Progenitor cell of endocrine pancreas (in vitro differentiated cells): ENCODE results near the gene SLC8B1. TPM values are rescaled to one million over a fixed set of nuclear protein-coding genes. Genes with fewer than 3 reads are reported as not detected.

Experiments used
- DNase-seq: peaks from one replicate; pipeline ENCODE4 v3.0.0; 2021; ENCODE audit warnings: low spot score; ENCODE audit not compliant: unreplicated experiment
- H3K27ac Mint-ChIP-seq: 2 replicates; pipeline ENCODE4 v1.8.0; 2021; ENCODE audit warnings: mild to moderate bottlenecking, moderate library complexity, mixed read lengths
- H3K27me3 Mint-ChIP-seq: 2 replicates; pipeline ENCODE4 v1.8.0; 2021; ENCODE audit warnings: mixed read lengths
- H3K36me3 Mint-ChIP-seq: 2 replicates; pipeline ENCODE4 v1.8.0; 2022; ENCODE audit warnings: mixed read lengths; ENCODE audit not compliant: insufficient read depth
- H3K4me1 Mint-ChIP-seq: 2 replicates; pipeline ENCODE4 v1.8.0; 2021; ENCODE audit warnings: low read depth, mixed read lengths
- H3K4me3 Mint-ChIP-seq: 2 replicates; pipeline ENCODE4 v1.8.0; 2021; ENCODE audit warnings: low read depth, mild to moderate bottlenecking, moderate library complexity, mixed read lengths
- H3K9me3 Mint-ChIP-seq: 2 replicates; pipeline ENCODE4 v1.8.0; 2021; ENCODE audit warnings: low read depth, mixed read lengths
- total RNA-seq: library from RNA; stranded (reverse); gene quantifications from 2 replicates; pipeline ENCODE4 v1.2.1, GENCODE V29; 2021
- TF ChIP-seq, protein P1 (sequence below): fragments of 200-600 bp; sonication (generic); IDR thresholded peaks from one replicate; pipeline ENCODE4 v1.5.0; 2021; ENCODE audit warnings: antibody characterized with exemption, mild to moderate bottlenecking; ENCODE audit not compliant: unreplicated experiment

Gene SLC8B1
- total RNA-seq, 1 donor from 2014 or later, result 9.8 TPM

DNA sequence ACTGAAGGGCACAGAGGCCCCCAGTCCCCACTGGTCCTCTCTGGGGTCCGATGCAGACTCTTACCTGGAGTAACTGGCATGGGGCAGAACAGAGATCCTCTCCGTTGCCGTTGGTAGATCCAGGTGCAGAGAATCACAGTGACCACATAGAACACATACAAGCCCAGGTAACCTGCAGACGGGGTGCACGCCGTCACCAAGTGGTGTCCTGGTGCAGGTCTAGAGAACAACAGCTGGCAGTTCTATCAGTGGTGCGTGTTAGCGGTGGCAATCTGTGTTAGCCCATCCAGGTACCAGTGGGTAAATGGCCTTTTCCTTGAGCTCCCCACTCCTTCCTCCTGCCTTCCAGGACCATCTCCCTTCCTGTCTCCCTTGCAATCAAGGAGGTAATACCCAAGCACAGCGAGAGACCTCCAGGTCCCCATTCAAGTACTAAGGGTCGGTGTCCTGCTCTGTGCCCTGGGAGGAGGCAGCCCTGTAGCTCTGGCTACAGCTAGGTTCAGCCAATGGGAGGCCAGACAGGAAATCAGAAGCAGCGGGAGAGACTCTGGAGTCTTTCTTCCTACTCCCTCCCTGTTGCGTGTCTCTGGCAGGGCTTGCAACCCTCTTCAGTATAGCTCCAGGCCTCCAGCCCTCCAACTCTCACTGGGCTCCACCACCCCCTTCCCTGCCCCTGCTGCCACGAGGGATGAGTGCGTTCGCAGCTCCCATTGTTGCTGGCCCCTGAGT is 15.8 kb downstream of the SLC8B1 start:
- DNase-seq, result no peak
- TF ChIP-seq, protein P1, sequence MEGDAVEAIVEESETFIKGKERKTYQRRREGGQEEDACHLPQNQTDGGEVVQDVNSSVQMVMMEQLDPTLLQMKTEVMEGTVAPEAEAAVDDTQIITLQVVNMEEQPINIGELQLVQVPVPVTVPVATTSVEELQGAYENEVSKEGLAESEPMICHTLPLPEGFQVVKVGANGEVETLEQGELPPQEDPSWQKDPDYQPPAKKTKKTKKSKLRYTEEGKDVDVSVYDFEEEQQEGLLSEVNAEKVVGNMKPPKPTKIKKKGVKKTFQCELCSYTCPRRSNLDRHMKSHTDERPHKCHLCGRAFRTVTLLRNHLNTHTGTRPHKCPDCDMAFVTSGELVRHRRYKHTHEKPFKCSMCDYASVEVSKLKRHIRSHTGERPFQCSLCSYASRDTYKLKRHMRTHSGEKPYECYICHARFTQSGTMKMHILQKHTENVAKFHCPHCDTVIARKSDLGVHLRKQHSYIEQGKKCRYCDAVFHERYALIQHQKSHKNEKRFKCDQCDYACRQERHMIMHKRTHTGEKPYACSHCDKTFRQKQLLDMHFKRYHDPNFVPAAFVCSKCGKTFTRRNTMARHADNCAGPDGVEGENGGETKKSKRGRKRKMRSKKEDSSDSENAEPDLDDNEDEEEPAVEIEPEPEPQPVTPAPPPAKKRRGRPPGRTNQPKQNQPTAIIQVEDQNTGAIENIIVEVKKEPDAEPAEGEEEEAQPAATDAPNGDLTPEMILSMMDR, result no peak
- Mint-ChIP-seq H3K36me3 (peaks cover 12% of the 10 kb centered on the region), H3K27ac (no peak overlapping the region), H3K4me1 (no peaks in the 10 kb centered on the region), H3K4me3 (no peak overlapping the region), H3K27me3 (no peaks in the 10 kb centered on the region), H3K9me3 (peaks cover 3% of the 10 kb centered on the region)

DNA sequence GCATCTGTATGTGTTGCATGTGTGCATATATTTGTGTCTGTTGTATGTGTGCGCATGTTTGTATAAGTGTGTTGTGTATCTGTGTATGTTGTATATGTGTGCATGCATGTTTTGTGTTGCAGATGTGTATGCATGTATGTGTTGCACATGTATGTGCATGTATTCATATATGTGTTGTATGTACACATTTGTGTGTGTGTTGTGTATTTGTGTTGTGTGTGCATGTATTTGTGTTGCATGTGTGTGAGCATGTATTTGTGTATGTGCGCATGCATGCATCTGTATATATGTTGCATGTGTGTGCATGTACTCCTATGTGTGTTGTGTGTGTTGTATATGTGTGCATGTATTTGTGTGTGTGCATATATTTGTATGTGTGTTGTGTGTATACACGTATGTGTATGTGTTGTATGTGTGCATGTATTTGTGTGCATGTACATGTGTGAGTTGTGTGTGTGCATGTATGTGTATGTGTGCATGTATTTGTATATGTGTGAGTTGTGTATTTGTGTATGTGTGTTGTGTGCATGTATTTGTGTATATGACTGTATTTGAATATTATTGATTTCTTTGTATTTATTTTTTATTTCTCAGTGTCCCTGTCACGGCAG is 16.8 kb downstream of the SLC8B1 start:
- Mint-ChIP-seq H3K9me3 (peaks cover 3% of the 10 kb centered on the region), H3K36me3 (peaks cover 12% of the 10 kb centered on the region), H3K4me3 (no peak overlapping the region), H3K27me3 (no peaks in the 10 kb centered on the region), H3K27ac (no peak overlapping the region), H3K4me1 (no peaks in the 10 kb centered on the region)
- TF ChIP-seq, protein P1, result no peak
- no peak for DNase-seq

DNA sequence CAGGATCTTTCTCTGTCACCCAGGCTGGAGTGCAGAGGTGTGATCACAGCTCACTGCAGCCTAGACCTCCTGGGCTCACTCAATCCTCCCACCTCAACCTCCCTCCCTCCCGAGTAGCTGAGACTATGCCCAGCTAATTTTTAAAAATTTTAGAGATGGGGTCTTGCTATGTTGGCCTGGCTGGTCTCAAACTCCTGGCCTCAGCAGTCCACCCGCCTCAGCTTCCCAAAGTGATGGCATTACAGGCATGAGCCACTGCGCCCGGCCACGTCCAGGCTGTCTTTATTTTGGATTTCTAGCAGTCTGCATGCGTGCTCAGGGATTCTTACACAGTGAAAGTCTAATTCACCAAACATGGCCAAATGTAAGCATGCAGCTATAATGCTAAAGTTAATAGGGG is 17.8 kb downstream of the SLC8B1 start:
- Mint-ChIP-seq H3K4me1 (no peaks in the 10 kb centered on the region), H3K9me3 (peaks cover 3% of the 10 kb centered on the region), H3K36me3 (peaks cover 12% of the 10 kb centered on the region), H3K27ac (no peak overlapping the region), H3K4me3 (no peak overlapping the region), H3K27me3 (no peaks in the 10 kb centered on the region)
- DNase-seq, result no peak
- TF ChIP-seq, protein P1, result no peak

DNA sequence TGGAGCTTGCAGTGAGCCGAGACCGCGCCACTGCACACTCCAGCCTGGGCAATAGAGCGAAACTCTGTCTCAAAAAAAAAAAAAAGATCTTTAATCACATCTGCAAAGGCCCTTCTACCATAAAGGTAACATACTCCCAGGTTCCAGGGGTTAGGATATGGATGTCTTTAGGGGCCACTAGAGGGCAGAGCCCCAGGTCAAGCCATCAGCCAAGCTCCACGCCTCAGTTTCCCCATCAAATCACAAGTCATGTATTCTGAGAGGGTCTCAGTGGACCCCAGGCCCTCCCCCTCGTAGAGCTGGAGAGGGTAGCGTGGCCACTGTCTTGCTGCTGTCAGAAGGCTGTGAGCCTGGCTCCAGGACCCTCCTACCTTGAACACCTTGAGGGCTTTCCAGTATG is 18.8 kb downstream of the SLC8B1 start:
- Mint-ChIP-seq H3K27me3 (no peaks in the 10 kb centered on the region), H3K9me3 (peaks cover 3% of the 10 kb centered on the region), H3K4me1 (no peaks in the 10 kb centered on the region), H3K4me3 (no peak overlapping the region), H3K36me3 (peaks cover 11% of the 10 kb centered on the region), H3K27ac (no peak overlapping the region)
- TF ChIP-seq, protein P1, result no peak
- DNase-seq, result no peak

DNA sequence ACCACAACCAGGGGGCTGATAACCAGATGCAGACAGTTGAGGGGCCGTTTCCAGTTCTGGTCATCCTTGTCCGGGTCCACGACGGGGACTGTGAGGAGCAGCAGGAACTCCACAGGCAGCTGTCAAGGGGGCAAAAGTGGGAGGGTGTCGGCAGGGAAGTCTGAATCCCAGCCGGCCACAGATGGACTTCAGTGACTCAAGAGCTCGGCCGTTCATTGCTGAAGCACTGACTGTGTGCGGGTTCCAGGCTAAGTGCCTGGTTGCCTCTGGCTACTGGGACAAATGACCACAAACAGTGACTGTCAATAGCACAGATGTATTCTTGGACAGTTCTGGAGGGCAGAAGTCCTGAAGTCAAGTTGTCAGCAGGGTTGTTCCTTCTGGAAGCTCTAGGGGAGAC is 19.6 kb downstream of the SLC8B1 start:
- TF ChIP-seq, protein P1, result no peak
- Mint-ChIP-seq H3K27ac (no peak overlapping the region), H3K27me3 (no peaks in the 10 kb centered on the region), H3K9me3 (peaks cover 3% of the 10 kb centered on the region), H3K4me1 (no peaks in the 10 kb centered on the region), H3K4me3 (no peak overlapping the region), H3K36me3 (peaks cover 11% of the 10 kb centered on the region)
- no peak for DNase-seq
